NCI-H2081 treated with DMSO at 0.1 percent for 48 hours (cell line): ENCODE data around the gene PYCARD.
"Not testable (repeated sequence)": the region's sequence is repeated elsewhere in the genome, so short reads cannot be mapped to it uniquely, and the experiment has no call there.

ENCODE experiments used
- DNase-seq: peaks from one replicate; lab custom pipeline; 2025; lab: John Stamatoyannopoulos, UW

Gene PYCARD

GRCh38 chr16:31202414-31203375 lies at the start of gene PYCARD:
Gene PYCARD (minus strand): TSS chr16:31202760. CDS start chr16:31202690, 70 bp downstream.
- no peak for DNase-seq

- DNase-seq = no peak
Measured at GRCh38 chr16:31251435-31251834, 48.9 kb upstream of the PYCARD start.

GRCh38 chr16:31250782-31251384 lies 48.3 kb upstream of the PYCARD start:
- DNase-seq = no peak

GRCh38 chr16:31248344-31248743 lies 45.8 kb upstream of the PYCARD start:
- DNase-seq = no peak

- no peak for DNase-seq
Measured at GRCh38 chr16:31246296-31246695, 43.7 kb upstream of the PYCARD start.

- DNase-seq = not testable (repeated sequence)
Measured at GRCh38 chr16:31245598-31245997, 43.0 kb upstream of the PYCARD start.

- DNase-seq = no peak
Measured at GRCh38 chr16:31243734-31244670, 41.4 kb upstream of the PYCARD start.

- no peak for DNase-seq
Measured at GRCh38 chr16:31242206-31242605, 39.6 kb upstream of the PYCARD start.

GRCh38 chr16:31238041-31238440 lies 35.5 kb upstream of the PYCARD start:
- no peak for DNase-seq

GRCh38 chr16:31229501-31229900 lies 26.9 kb upstream of the PYCARD start:
- no peak for DNase-seq

GRCh38 chr16:31228206-31228605 lies 25.6 kb upstream of the PYCARD start:
- DNase-seq = no peak

- no peak for DNase-seq
Measured at GRCh38 chr16:31225193-31225592, 22.6 kb upstream of the PYCARD start.

- DNase-seq = no peak
Measured at GRCh38 chr16:31224092-31224955, 21.8 kb upstream of the PYCARD start.

- no peak for DNase-seq
Measured at GRCh38 chr16:31223044-31223443, 20.5 kb upstream of the PYCARD start.

- DNase-seq = no peak
Measured at GRCh38 chr16:31221357-31222160, 19.0 kb upstream of the PYCARD start.

- no peak for DNase-seq
Measured at GRCh38 chr16:31219154-31219741, 16.7 kb upstream of the PYCARD start.

GRCh38 chr16:31217136-31217530 lies 14.6 kb upstream of the PYCARD start:
- DNase-seq = no peak

- no peak for DNase-seq
Measured at GRCh38 chr16:31216422-31217135, 14.0 kb upstream of the PYCARD start, which contains the start of gene PYDC1. Gene PYDC1 (minus strand): TSS chr16:31217135. CDS start chr16:31217028, 107 bp downstream.
